ENCODE results near the gene ANXA9.

ANXA9 gene

GRCh38 chr1:150981177-150981804 lies 801 bp upstream of the ANXA9 start:
- in situ Hi-C loops (cut with HindIII; ENCODE audit: low sequenced_read_pairs) = no loop called here
- no peak for DNase-seq (ENCODE audit: low read depth, low spot score)
- H3K4me3 ChIP-seq (ENCODE audit: low read depth, low read length) = no peak overlapping the region
- no peak for TF ChIP-seq CTCF (IDR thresholded peaks at IDR 0.05; ENCODE audit: low read depth, low read length)

- no peak overlapping the region for H3K4me3 ChIP-seq (ENCODE audit: low read depth, low read length)
- no peak for TF ChIP-seq CTCF (IDR thresholded peaks at IDR 0.05; ENCODE audit: low read depth, low read length)
- no peak for DNase-seq (ENCODE audit: low read depth, low spot score)
- in situ Hi-C loops (cut with HindIII; ENCODE audit: low sequenced_read_pairs) = no loop called here
Observed at GRCh38 chr1:150985179-150985825, 3.2 kb downstream of the ANXA9 start.

- H3K4me3 ChIP-seq (ENCODE audit: low read depth, low read length) = no peak overlapping the region
- no peak for DNase-seq (ENCODE audit: low read depth, low spot score)
- no peak for TF ChIP-seq CTCF (IDR thresholded peaks at IDR 0.05; ENCODE audit: low read depth, low read length)
- in situ Hi-C loops (cut with HindIII; ENCODE audit: low sequenced_read_pairs) = no loop called here
Observed at GRCh38 chr1:150987924-150988323, 5.8 kb downstream of the ANXA9 start.

- H3K4me3 ChIP-seq (ENCODE audit: low read depth, low read length) = no peak overlapping the region
- no peak for DNase-seq (ENCODE audit: low read depth, low spot score)
- in situ Hi-C loops (cut with HindIII; ENCODE audit: low sequenced_read_pairs) = no loop called here
- no peak for TF ChIP-seq CTCF (IDR thresholded peaks at IDR 0.05; ENCODE audit: low read depth, low read length)
Observed at GRCh38 chr1:150992626-150993025, 10.5 kb downstream of the ANXA9 start.

GRCh38 chr1:150994248-150994647 lies 12.2 kb downstream of the ANXA9 start:
- no peak for TF ChIP-seq CTCF (IDR thresholded peaks at IDR 0.05; ENCODE audit: low read depth, low read length)
- DNase-seq (ENCODE audit: low read depth, low spot score) = no peak
- no peak overlapping the region for H3K4me3 ChIP-seq (ENCODE audit: low read depth, low read length)
- in situ Hi-C loops (cut with HindIII; ENCODE audit: low sequenced_read_pairs) = no loop called here

- no peak overlapping the region for H3K4me3 ChIP-seq (ENCODE audit: low read depth, low read length)
- in situ Hi-C loops (cut with HindIII; ENCODE audit: low sequenced_read_pairs) = no loop called here
- TF ChIP-seq CTCF (IDR thresholded peaks at IDR 0.05; ENCODE audit: low read depth, low read length) = no peak
- no peak for DNase-seq (ENCODE audit: low read depth, low spot score)
Observed at GRCh38 chr1:150995460-150995859, 13.4 kb downstream of the ANXA9 start.

Data from astrocyte of the spinal cord (primary cell).